ENCODE measurements around the gene CRKL. TPM values are rescaled to one million over a fixed set of nuclear protein-coding genes. Genes with fewer than 3 reads are reported as not detected.

Gene CRKL
- polyA plus RNA-seq, 1 of the 3 experiments (the other 2 are of a cell fraction): 9.6 TPM

DNA sequence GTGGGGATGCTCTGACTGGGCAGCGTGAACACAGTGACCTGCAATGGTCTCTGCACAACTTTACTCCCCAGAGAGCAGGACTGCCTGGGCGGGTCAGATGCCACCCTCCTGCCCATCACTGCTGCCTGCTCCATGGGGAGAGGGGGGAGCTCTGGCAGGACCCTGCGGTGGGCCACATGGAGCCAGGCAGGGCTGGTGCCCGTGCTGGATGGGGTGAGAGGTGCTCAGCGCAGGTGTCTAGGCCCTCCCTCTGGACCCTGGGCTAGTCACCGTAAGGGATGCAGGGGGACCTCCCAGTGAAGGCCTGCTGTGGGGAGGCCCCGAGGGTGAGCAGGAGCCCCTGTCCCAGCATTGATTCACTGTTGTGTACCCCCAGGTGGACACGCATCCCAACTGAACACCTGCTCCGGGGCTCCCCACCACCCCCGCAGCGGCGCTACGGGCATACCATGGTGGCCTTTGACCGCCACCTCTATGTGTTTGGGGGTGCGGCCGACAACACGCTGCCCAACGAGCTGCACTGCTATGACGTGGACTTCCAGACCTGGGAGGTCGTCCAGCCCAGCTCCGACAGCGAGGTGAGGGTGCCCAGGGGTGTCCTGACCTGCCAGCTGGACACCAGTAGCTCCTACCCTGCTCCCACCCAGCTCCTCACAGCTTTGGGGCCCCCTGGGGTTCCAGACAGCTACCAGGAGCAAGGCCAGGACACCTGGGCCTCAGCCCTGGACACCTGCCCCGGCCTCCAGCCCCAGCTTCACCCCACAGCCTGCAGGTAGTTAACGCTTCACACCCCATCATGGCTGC is 74.2 kb downstream of the CRKL start:
- no peaks in the 10 kb centered on the region for H3F3A ChIP-seq (replicated peaks; ENCODE audit: insufficient read depth)
- no peak overlapping the region for H3K27ac ChIP-seq (ENCODE audit: low read depth in 2 of 2, low read length in 1 of 2)
- no peaks in the 10 kb centered on the region for H3K9me3 ChIP-seq
- ChIA-PET POLR2A (interaction anchor here (1.1 to 2.6 kb wide), 2 partner anchors 8 to 105 kb away, joined by 3 to 18 read pairs; no protein-coding TSS in a partner anchor), CTCF (interaction anchor here (0.6 to 1.3 kb wide), 2 partner anchors 9 to 110 kb away, joined by 3 to 7 read pairs; partner anchors contain the start of gene LZTR1)
- DNase-seq: no peak
- H2AFZ ChIP-seq (ENCODE audit: low read depth): no peak overlapping the region
- H3K4me3 ChIP-seq (ENCODE audit: low read depth in 2 of 2, low read length in 1 of 2): no peak overlapping the region
- no peak overlapping the region for H3K4me2 ChIP-seq
- no peaks in the 10 kb centered on the region for H3K27me3 ChIP-seq (ENCODE audit: insufficient read depth)
- H3K36me3 ChIP-seq (replicated peaks in 1 of 2; ENCODE audit: control insufficient read depth in 1 of 2, insufficient read depth in 2 of 2, low read length in 1 of 2): peaks cover 11 to 60% of the 10 kb centered on the region in 2 experiments
- no peak for TF ChIP-seq ELF1 (IDR thresholded peaks at IDR 0.05)
- TF ChIP-seq REST (IDR thresholded peaks at IDR 0.05; ENCODE audit: low read depth, low read length): no peak
- TF ChIP-seq PBX3 (IDR thresholded peaks at IDR 0.05): no peak
- no peak for TF ChIP-seq CHD2 (IDR thresholded peaks at IDR 0.05; ENCODE audit: low read length, partially characterized antibody)
- no peak for TF ChIP-seq GATA2 (CRISPR knock-in tag; IDR thresholded peaks at IDR 0.05)
- no peak for TF ChIP-seq JUND (IDR thresholded peaks at IDR 0.05)
- H3K4me1 ChIP-seq (ENCODE audit: control insufficient read depth in 1 of 2, insufficient read depth in 2 of 2, low read depth in 1 of 2, low read length in 1 of 2): no peaks in the 10 kb centered on the region
- WGBS (ENCODE audit: low lambda C conversion rate): 96% methylated on average over 12 of the region's 24 CpGs
- no peak overlapping the region for H3K9ac ChIP-seq
- H3K9me2 ChIP-seq: no peaks in the 10 kb centered on the region
- no peaks in the 10 kb centered on the region for H4K20me1 ChIP-seq (ENCODE audit: insufficient read depth)
- H3K79me2 ChIP-seq (ENCODE audit: insufficient read depth): no peaks in the 10 kb centered on the region

- Histone ChIP-seq H2AFZ (ENCODE audit: low read depth) (no peak overlapping the region), H3K4me1 (ENCODE audit: control insufficient read depth in 1 of 2, insufficient read depth in 2 of 2, low read depth in 1 of 2, low read length in 1 of 2) (no peaks in the 10 kb centered on the region), H4K20me1 (ENCODE audit: insufficient read depth) (no peaks in the 10 kb centered on the region), H3K4me2 (no peak overlapping the region), H3K9ac (no peak overlapping the region), H3K4me3 (ENCODE audit: low read depth in 2 of 2, low read length in 1 of 2) (no peak overlapping the region), H3K27ac (ENCODE audit: low read depth in 2 of 2, low read length in 1 of 2) (no peak overlapping the region), H3K27me3 (ENCODE audit: insufficient read depth) (no peaks in the 10 kb centered on the region), H3F3A (replicated peaks; ENCODE audit: insufficient read depth) (no peaks in the 10 kb centered on the region), H3K79me2 (ENCODE audit: insufficient read depth) (no peaks in the 10 kb centered on the region), H3K9me3 (no peaks in the 10 kb centered on the region), H3K36me3 (replicated peaks in 1 of 2; ENCODE audit: control insufficient read depth in 1 of 2, insufficient read depth in 2 of 2, low read length in 1 of 2) (peaks cover 8 to 60% of the 10 kb centered on the region in 2 experiments), H3K9me2 (no peaks in the 10 kb centered on the region)
- CTCF ChIA-PET: interaction anchor here (0.6 to 1.3 kb wide), 2 partner anchors 10 to 110 kb away, joined by 3 to 7 read pairs; partner anchors contain the start of gene LZTR1
- POLR2A ChIA-PET: no interaction called here
- 0% methylated on average over 1 of the region's 7 CpGs for WGBS (ENCODE audit: low lambda C conversion rate)
- no peak for DNase-seq
- TF ChIP-seq USF2 (IDR thresholded peaks at IDR 0.05; ENCODE audit: borderline replicate concordance, low read depth, low read length) (no peak), GATA2 (CRISPR knock-in tag; IDR thresholded peaks at IDR 0.05) (no peak), FOXM1 (IDR thresholded peaks at IDR 0.05; ENCODE audit: low read depth) (no peak), ZBTB33 (IDR thresholded peaks at IDR 0.05; ENCODE audit: borderline replicate concordance, low read depth) (no peak), RAD21 (IDR thresholded peaks at IDR 0.05; ENCODE audit: low read length) (no peak), FOXJ3 (CRISPR knock-in tag; IDR thresholded peaks at IDR 0.05) (no peak), PBX3 (IDR thresholded peaks at IDR 0.05) (no peak), TAF1 (IDR thresholded peaks at IDR 0.05; ENCODE audit: borderline replicate concordance, low read depth, low read length) (no peak), FOSL2 (IDR thresholded peaks at IDR 0.05; ENCODE audit: borderline replicate concordance, low read depth) (no peak)
- TF ChIP-seq, protein P1, sequence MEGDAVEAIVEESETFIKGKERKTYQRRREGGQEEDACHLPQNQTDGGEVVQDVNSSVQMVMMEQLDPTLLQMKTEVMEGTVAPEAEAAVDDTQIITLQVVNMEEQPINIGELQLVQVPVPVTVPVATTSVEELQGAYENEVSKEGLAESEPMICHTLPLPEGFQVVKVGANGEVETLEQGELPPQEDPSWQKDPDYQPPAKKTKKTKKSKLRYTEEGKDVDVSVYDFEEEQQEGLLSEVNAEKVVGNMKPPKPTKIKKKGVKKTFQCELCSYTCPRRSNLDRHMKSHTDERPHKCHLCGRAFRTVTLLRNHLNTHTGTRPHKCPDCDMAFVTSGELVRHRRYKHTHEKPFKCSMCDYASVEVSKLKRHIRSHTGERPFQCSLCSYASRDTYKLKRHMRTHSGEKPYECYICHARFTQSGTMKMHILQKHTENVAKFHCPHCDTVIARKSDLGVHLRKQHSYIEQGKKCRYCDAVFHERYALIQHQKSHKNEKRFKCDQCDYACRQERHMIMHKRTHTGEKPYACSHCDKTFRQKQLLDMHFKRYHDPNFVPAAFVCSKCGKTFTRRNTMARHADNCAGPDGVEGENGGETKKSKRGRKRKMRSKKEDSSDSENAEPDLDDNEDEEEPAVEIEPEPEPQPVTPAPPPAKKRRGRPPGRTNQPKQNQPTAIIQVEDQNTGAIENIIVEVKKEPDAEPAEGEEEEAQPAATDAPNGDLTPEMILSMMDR (IDR thresholded peaks at IDR 0.05): no peak
These were observed 74.8 kb downstream of the CRKL start for GRCh38 chr22:20992056-20992442.
